HFF-Myc (cell line): Measurements from ENCODE around the gene FBXO30.

ENCODE experiments used
- DNase-seq: peaks from one replicate; pipeline ENCODE4 v3.0.0-alpha.2; 2011; ENCODE audit warnings: low read depth; ENCODE audit errors: extremely low read depth
- H3K4me3 ChIP-seq: replicated peaks from 2 replicates; pipeline ENCODE4 v1.5.1; 2011; ENCODE audit warnings: low read depth, mild to moderate bottlenecking, control low read depth, low read length
- CTCF ChIP-seq: IDR thresholded peaks from 2 replicates; pipeline ENCODE4 v1.5.1; 2012; ENCODE audit warnings: mild to moderate bottlenecking, low read depth, low read length, control low read depth; ENCODE audit errors: missing control alignments

Gene FBXO30

GRCh38 chr6:145836170-145836569, 21.6 kb upstream of the FBXO30 start:
- no peak for TF ChIP-seq CTCF
- no peak overlapping the region for H3K4me3 ChIP-seq
- no peak for DNase-seq

- no peak for TF ChIP-seq CTCF
These were observed 16.0 kb upstream of the FBXO30 start for GRCh38 chr6:145830612-145831011.

GRCh38 chr6:145829950-145830349, 15.4 kb upstream of the FBXO30 start:
- no peak for TF ChIP-seq CTCF
- DNase-seq, result no peak
- no peak overlapping the region for H3K4me3 ChIP-seq

More at GRCh38 chr6:145830612-145831011, 16.0 kb upstream of the FBXO30 start:
- H3K4me3 ChIP-seq, result no peak overlapping the region
- no peak for DNase-seq

GRCh38 chr6:145829102-145829501, 14.5 kb upstream of the FBXO30 start:
- DNase-seq, result no peak
- TF ChIP-seq CTCF, result no peak
- no peak overlapping the region for H3K4me3 ChIP-seq

GRCh38 chr6:145824344-145824743, 9.7 kb upstream of the FBXO30 start:
- no peak for TF ChIP-seq CTCF
- H3K4me3 ChIP-seq, result no peak overlapping the region
- no peak for DNase-seq

- DNase-seq, result no peak
- no peak overlapping the region for H3K4me3 ChIP-seq
- no peak for TF ChIP-seq CTCF
These were observed 8.8 kb upstream of the FBXO30 start for GRCh38 chr6:145823328-145823944.

GRCh38 chr6:145822456-145822855, 7.9 kb upstream of the FBXO30 start:
- no peak for DNase-seq
- TF ChIP-seq CTCF, result no peak
- H3K4me3 ChIP-seq, result no peak overlapping the region
